SK-N-SH (cell line): Measurements from ENCODE around the gene ZNF236. TPM values are rescaled to one million over a fixed set of nuclear protein-coding genes. Genes with fewer than 3 reads are reported as not detected.

Source experiments
- CTCF ChIA-PET: fragments of 300-600, 350-600 bp; formaldehyde crosslinking; extraction: SDS; loops from one replicate; lab custom pipeline; 2021; lab: Yijun Ruan, JAX
- POLR2A ChIA-PET: fragments of 350-600 bp; sonication (Branson Sonifier 250); formaldehyde crosslinking; extraction: SDS; loops from one replicate; lab custom pipeline; 2020; ENCODE audit warnings: antibody characterized with exemption, inconsistent platforms; lab: Yijun Ruan, JAX
- DNase-seq: peaks from one replicate; pipeline ENCODE4 v3.0.0; 2012
- H2AFZ ChIP-seq: fragments of 200-600 bp; sonication (generic); 2 replicates; pipeline ENCODE4 v1.8.1; 2016; ENCODE audit warnings: antibody characterized with exemption, mild to moderate bottlenecking, low read depth
- H3F3A ChIP-seq: fragments of 200-600 bp; sonication (generic); replicated peaks from 2 replicates; pipeline ENCODE3; 2016; ENCODE audit warnings: antibody characterized with exemption, mild to moderate bottlenecking; ENCODE audit not compliant: insufficient read depth
- H3K27ac ChIP-seq, 2 experiments: fragments of 200-500 bp in 1 of 2; fragments of 200-600 bp in 1 of 2; sonication (Bioruptor generic) in 1 of 2; sonication (generic), shearing (Covaris generic) in 1 of 2; 2 replicates each; pipeline versions ENCODE4 v1.5.1 to v1.6.1; 2014 to 2016; ENCODE audit warnings: low read depth in 2 of 2, inconsistent platforms in 1 of 2, low read length in 1 of 2, mild to moderate bottlenecking in 1 of 2, mixed read lengths in 1 of 2
- H3K27me3 ChIP-seq: fragments of 200-600 bp; sonication (generic), shearing (Covaris generic); 2 replicates; pipeline ENCODE4 v1.6.1; 2016; ENCODE audit warnings: mixed run types; ENCODE audit not compliant: insufficient read depth
- H3K36me3 ChIP-seq, 2 experiments: fragments of 200-500 bp in 1 of 2; fragments of 200-600 bp in 1 of 2; sonication (Bioruptor generic) in 1 of 2; sonication (generic) in 1 of 2; replicated peaks in 1 of 2; 2 replicates each; pipeline versions ENCODE3 to v1.5.1; 2014 to 2016; ENCODE audit warnings: low read length in 1 of 2, mild to moderate bottlenecking in 1 of 2; ENCODE audit not compliant: insufficient read depth in 2 of 2, control insufficient read depth in 1 of 2
- H3K4me1 ChIP-seq, 2 experiments: fragments of 200-500 bp in 1 of 2; fragments of 200-600 bp in 1 of 2; sonication (Bioruptor generic) in 1 of 2; sonication (generic), shearing (Covaris generic) in 1 of 2; 2 replicates each; pipeline versions ENCODE4 v1.5.1 to v1.6.1; 2014 to 2016; ENCODE audit warnings: low read depth in 1 of 2, low read length in 1 of 2, mixed run types in 1 of 2; ENCODE audit not compliant: insufficient read depth in 2 of 2, control insufficient read depth in 1 of 2
- H3K4me2 ChIP-seq: fragments of 200-600 bp; sonication (generic), shearing (Covaris generic); 2 replicates; pipeline ENCODE4 v1.6.1; 2017; ENCODE audit warnings: mixed run types
- H3K4me3 ChIP-seq, 2 experiments: fragments of 200-500 bp in 1 of 2; fragments of 200-600 bp in 1 of 2; sonication (Bioruptor generic) in 1 of 2; sonication (generic), shearing (Covaris generic) in 1 of 2; 2 replicates each; pipeline versions ENCODE4 v1.5.1 to v1.8.1; 2014 to 2016; ENCODE audit warnings: low read depth in 2 of 2, inconsistent platforms in 1 of 2, low read length in 1 of 2, mild to moderate bottlenecking in 1 of 2, mixed read lengths in 1 of 2, moderate library complexity in 1 of 2
- H3K79me2 ChIP-seq: fragments of 200-600 bp; sonication (generic); 2 replicates; pipeline ENCODE4 v1.8.1; 2017; ENCODE audit warnings: mild to moderate bottlenecking; ENCODE audit not compliant: insufficient read depth
- H3K9ac ChIP-seq: fragments of 200-600 bp; sonication (generic); 2 replicates; pipeline ENCODE4 v1.6.1; 2017; ENCODE audit warnings: mixed run types
- H3K9me2 ChIP-seq: fragments of 200-600 bp; sonication (generic); 2 replicates; pipeline ENCODE4 v1.6.1; 2017; ENCODE audit warnings: mixed run types
- H3K9me3 ChIP-seq: fragments of 200-600 bp; sonication (generic); 2 replicates; pipeline ENCODE4 v1.6.1; 2017; ENCODE audit warnings: mixed run types, mild to moderate bottlenecking, moderate library complexity
- H4K20me1 ChIP-seq: fragments of 200-600 bp; sonication (generic); 2 replicates; pipeline ENCODE4 v1.6.1; 2017; ENCODE audit warnings: mild to moderate bottlenecking, mixed run types; ENCODE audit not compliant: insufficient read depth
- CHD2 ChIP-seq: fragments of 150-350 bp; IDR thresholded peaks from 2 replicates; pipeline ENCODE4 v1.6.1; 2018; ENCODE audit warnings: low read length; ENCODE audit not compliant: partially characterized antibody
- CTCF ChIP-seq: fragments of 200-600 bp; sonication (generic); IDR thresholded peaks from 2 replicates; pipeline ENCODE4 v1.6.1; 2017; ENCODE audit warnings: antibody characterized with exemption, mild to moderate bottlenecking, moderate library complexity
- ELF1 ChIP-seq: IDR thresholded peaks from 2 replicates; pipeline ENCODE4 v1.4.0; 2012
- EZH2phosphoT487 ChIP-seq: fragments of 200-600 bp; sonication (generic); IDR thresholded peaks from 2 replicates; pipeline ENCODE4 v1.6.1; 2017; ENCODE audit warnings: low read depth, mixed run types, mild to moderate bottlenecking, antibody characterized with exemption, moderate library complexity, borderline replicate concordance
- GABPA ChIP-seq: IDR thresholded peaks from 2 replicates; pipeline ENCODE4 v1.4.0; 2012; ENCODE audit warnings: low read depth, mild to moderate bottlenecking
- GATA2 ChIP-seq: sonication (generic); formaldehyde crosslinking; IDR thresholded peaks from 2 replicates; pipeline ENCODE4 v1.5.0; 2020; ENCODE audit warnings: mild to moderate bottlenecking, missing genetic modification reagents
- MEF2A ChIP-seq: IDR thresholded peaks from 2 replicates; pipeline ENCODE4 v1.4.0; 2012; ENCODE audit warnings: low read depth, borderline replicate concordance
- NFIC ChIP-seq: IDR thresholded peaks from 2 replicates; pipeline ENCODE4 v1.4.0; 2012; ENCODE audit warnings: borderline replicate concordance
- PBX3 ChIP-seq: IDR thresholded peaks from 2 replicates; pipeline ENCODE4; 2012
- RCOR1 ChIP-seq: fragments of 150-350 bp; IDR thresholded peaks from 2 replicates; pipeline ENCODE4 v1.6.1; 2017; ENCODE audit warnings: antibody characterized with exemption, low read length
- TCF12 ChIP-seq: IDR thresholded peaks from 2 replicates; pipeline ENCODE4 v1.4.0; 2012
- YY1 ChIP-seq: IDR thresholded peaks from 2 replicates; pipeline ENCODE4 v1.4.0; 2012; ENCODE audit warnings: low read depth, mild to moderate bottlenecking
- ZBTB33 ChIP-seq: IDR thresholded peaks from 2 replicates; pipeline ENCODE4 v1.4.0; 2012; ENCODE audit warnings: low read depth, borderline replicate concordance
- WGBS: methylation state at CpG from one replicate; pipeline ENCODE4 v1.1.6; 2017; ENCODE audit warnings: low lambda C conversion rate; 5-methylcytosine and 5-hydroxymethylcytosine counted together
- polyA plus RNA-seq, 3 experiments: library from polyadenylated mRNA; depleted of rRNA; stranded (reverse); fragments of >200 nt; gene quantifications; 2 replicates each; pipeline ENCODE4 v1.2.3, GENCODE V29; 2012

ZNF236 gene
- polyA plus RNA-seq, 1 of the 3 experiments (the other 2 are of a cell fraction) = 4.2 TPM

DNA sequence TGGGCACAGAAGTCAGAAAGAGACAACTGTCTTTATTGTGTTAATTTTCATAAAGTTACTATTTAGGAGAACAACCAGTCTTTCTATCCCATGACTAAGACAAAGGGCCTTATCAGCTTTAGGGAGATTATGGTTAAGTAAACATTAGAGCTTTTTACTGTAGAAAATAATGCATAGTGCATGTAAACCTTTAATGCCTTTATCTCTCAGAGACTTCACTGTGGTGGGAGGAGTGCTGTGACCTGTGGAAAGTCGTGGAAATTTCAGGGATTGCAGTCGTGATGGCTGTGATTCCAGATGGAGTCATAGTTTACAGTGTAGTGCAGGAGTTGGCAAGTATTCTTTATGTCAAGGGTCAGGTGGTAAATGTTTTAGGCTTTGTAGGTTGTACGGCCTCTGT lies 15.8 kb downstream of the ZNF236 start:
- Histone ChIP-seq H4K20me1 (no peaks in the 10 kb centered on the region), H2AFZ (no peak overlapping the region)
- WGBS = 70% methylated on average over 3 of the region's 3 CpGs

More for the DNA sequence above, 15.8 kb downstream of the ZNF236 start:
- H3K36me3 ChIP-seq = no peaks in the 10 kb centered on the region
- H3K4me2 ChIP-seq = no peak overlapping the region
- POLR2A ChIA-PET = no interaction called here
- no peaks in the 10 kb centered on the region for H3K9me3 ChIP-seq
- no peak overlapping the region for H3K4me3 ChIP-seq
- no peak overlapping the region for H3K27ac ChIP-seq
- peaks cover 0 to 3% of the 10 kb centered on the region in 2 experiments; a peak in 2 of 4 replicates for H3K4me1 ChIP-seq
- H3F3A ChIP-seq = peaks cover 5% of the 10 kb centered on the region
- no peak for DNase-seq
- no peaks in the 10 kb centered on the region for H3K27me3 ChIP-seq
- peaks cover 88% of the 10 kb centered on the region for H3K79me2 ChIP-seq
- CTCF ChIA-PET = no interaction called here
- H3K9ac ChIP-seq = no peak overlapping the region
- no peak for TF ChIP-seq ELF1
- TF ChIP-seq EZH2phosphoT487 = no peak
- no peak for TF ChIP-seq NFIC
- no peak for TF ChIP-seq TCF12
- no peak for TF ChIP-seq CHD2
- no peak for TF ChIP-seq YY1
- TF ChIP-seq RCOR1 = no peak
- no peak for TF ChIP-seq ZBTB33
- no peak for TF ChIP-seq MEF2A
- no peak for TF ChIP-seq PBX3
- TF ChIP-seq GATA2 = no peak
- TF ChIP-seq CTCF = no peak
- no peak for TF ChIP-seq GABPA
- H3K9me2 ChIP-seq = no peaks in the 10 kb centered on the region
